Right lobe of liver (tissue), 4 donors: ENCODE measurements around the gene UBALD2.
"Not testable (repeated sequence)": the region's sequence is repeated elsewhere in the genome, so short reads cannot be mapped to it uniquely, and the experiment has no call there.

Source experiments
- POLR2A ChIP-seq: fragments of 450-650 bp; IDR thresholded peaks from one replicate; pipeline ENCODE4 v1.6.1; 2017; ENCODE audit warnings: antibody characterized with exemption, mild to moderate bottlenecking
- TF ChIP-seq, protein P1 (sequence below), 4 donors: fragments of 200-600 bp in 3 of 4; fragments of 450-650 bp in 1 of 4; IDR thresholded peaks; one replicate each; pipeline versions ENCODE4 v1.5.1 to v1.8.0; 2016 to 2022; ENCODE audit warnings: antibody characterized with exemption in 4 of 4, mild to moderate bottlenecking in 2 of 4
- donor health status: DM: no; HTN: no; CAD: no.
- donor health status: DM: no; HTN: no; CAD: no.
- donor health status: DM: no; HTN: yes; CAD: no.

DNA sequence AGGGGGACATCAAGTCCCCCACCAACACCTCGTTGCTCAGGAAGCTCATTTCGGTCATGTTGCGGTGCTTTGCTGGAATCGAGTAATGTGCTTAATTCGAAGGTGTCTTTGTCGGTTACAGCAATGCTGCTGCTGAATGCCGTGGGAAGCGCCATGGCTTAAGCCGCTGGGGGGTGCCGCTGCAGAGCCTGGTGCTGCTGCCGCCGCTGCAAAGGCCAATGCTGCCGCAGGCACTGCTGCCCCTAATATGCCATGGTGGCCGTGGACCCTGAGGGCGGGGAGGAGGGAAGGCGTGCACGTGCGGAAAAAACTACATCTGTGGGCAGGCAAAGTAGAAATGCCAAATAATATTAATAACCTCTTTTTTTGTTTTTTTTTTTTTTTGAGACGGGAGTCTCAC lies 38.4 kb upstream of the UBALD2 start:
- TF ChIP-seq, protein P1, sequence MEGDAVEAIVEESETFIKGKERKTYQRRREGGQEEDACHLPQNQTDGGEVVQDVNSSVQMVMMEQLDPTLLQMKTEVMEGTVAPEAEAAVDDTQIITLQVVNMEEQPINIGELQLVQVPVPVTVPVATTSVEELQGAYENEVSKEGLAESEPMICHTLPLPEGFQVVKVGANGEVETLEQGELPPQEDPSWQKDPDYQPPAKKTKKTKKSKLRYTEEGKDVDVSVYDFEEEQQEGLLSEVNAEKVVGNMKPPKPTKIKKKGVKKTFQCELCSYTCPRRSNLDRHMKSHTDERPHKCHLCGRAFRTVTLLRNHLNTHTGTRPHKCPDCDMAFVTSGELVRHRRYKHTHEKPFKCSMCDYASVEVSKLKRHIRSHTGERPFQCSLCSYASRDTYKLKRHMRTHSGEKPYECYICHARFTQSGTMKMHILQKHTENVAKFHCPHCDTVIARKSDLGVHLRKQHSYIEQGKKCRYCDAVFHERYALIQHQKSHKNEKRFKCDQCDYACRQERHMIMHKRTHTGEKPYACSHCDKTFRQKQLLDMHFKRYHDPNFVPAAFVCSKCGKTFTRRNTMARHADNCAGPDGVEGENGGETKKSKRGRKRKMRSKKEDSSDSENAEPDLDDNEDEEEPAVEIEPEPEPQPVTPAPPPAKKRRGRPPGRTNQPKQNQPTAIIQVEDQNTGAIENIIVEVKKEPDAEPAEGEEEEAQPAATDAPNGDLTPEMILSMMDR (IDR thresholded peaks at IDR 0.05) = not testable (repeated sequence)
- TF ChIP-seq POLR2A = not testable (repeated sequence)
